Psoas muscle (tissue), 8 donors: ENCODE measurements around the gene MPPED2. TPM values are rescaled to one million over a fixed set of nuclear protein-coding genes. Genes with fewer than 3 reads are reported as not detected.

Experiments used
- ATAC-seq, 4 donors: fragments of 200-7000 bp; cut with Tn5 transposase; one replicate each; pipeline ENCODE4 v1.9.1; 2020; ENCODE audit warnings: moderate library complexity in 3 of 4, mild to moderate bottlenecking in 2 of 4
- DNase-seq, 2 donors: peaks; one replicate each; pipeline ENCODE4 v3.0.0-alpha.2; 2020
- H3K27ac ChIP-seq: fragments of 200-600 bp; one replicate; pipeline ENCODE4 v1.8.0; 2022
- H3K27me3 ChIP-seq, 3 donors: fragments of 200-600 bp in 1 of 3; one replicate each; pipeline versions ENCODE4 v1.6.1 to v1.8.0; 2013 to 2022; ENCODE audit warnings: low read length in 2 of 3, mild to moderate bottlenecking in 2 of 3, moderate library complexity in 1 of 3; ENCODE audit not compliant: insufficient read depth in 3 of 3
- H3K36me3 ChIP-seq, 2 donors: fragments of 200-600 bp in 1 of 2; one replicate each; pipeline versions ENCODE4 v1.6.1 to v1.8.0; 2013 to 2022; ENCODE audit warnings: low read depth in 1 of 2, mild to moderate bottlenecking in 1 of 2, moderate library complexity in 1 of 2; ENCODE audit not compliant: insufficient read depth in 1 of 2
- H3K4me1 ChIP-seq: fragments of 200-600 bp; one replicate; pipeline ENCODE4 v1.8.0; 2022
- H3K4me3 ChIP-seq: fragments of 200-600 bp; one replicate; pipeline ENCODE4 v1.8.0; 2022; ENCODE audit warnings: mild to moderate bottlenecking
- H3K9me3 ChIP-seq: fragments of 200-600 bp; one replicate; pipeline ENCODE4 v1.8.0; 2022
- WGBS, 3 donors: extraction: QIAGEN DNeasy Blood & Tissue Kit; methylation state at CpG; one replicate each; pipeline versions ENCODE4 v1.1.6 to v1.1.7; 2013; 5-methylcytosine and 5-hydroxymethylcytosine counted together
- intact Hi-C, 2 donors: fragments of 100-400 bp; cut with DNase I; formaldehyde crosslinking; loops; one replicate each; pipeline versions ENCODE4 v1.11.0 to v1.14.2; 2022
- polyA plus RNA-seq, 3 donors: library from polyadenylated mRNA; stranded (reverse); fragments of 200-250 nt; gene quantifications; one replicate each; pipeline ENCODE4 v1.2.3, GENCODE V29; 2013
- total RNA-seq, 4 donors: library from RNA; stranded (reverse); fragmentation: NEBNext Ultra II Directional in 2 of 4; extraction: Animal tissue kit (Norgen Biotek cat#: 25700) in 2 of 4; gene quantifications; one replicate each; pipeline versions ENCODE4 v1.2.1 to v1.2.4, GENCODE V29; 2021 to 2023
- TF ChIP-seq, protein P1 (sequence below): fragments of 200-600 bp; IDR thresholded peaks from one replicate; pipeline ENCODE4 v1.8.0; 2022; ENCODE audit warnings: antibody characterized with exemption
- donor health status: healthy with polysubstance abuse.
- donor health status: DM: no; HTN: no; CAD: no; lungs with moderate emphysema.
- donor health status: Bipolar disorder and iron deficiency.
- donor health status: healthy.
- donor health status: DM: yes; HTN: yes; CAD: no.
- donor health status: DM: no; HTN: no; CAD: no.
- donor health status: DM: no; HTN: no; CAD: no.
- donor health status: DM: yes; HTN: yes; CAD: no.

MPPED2 gene
- total and polyA plus RNA-seq, 7 donors: 0.44 to 7.9 (median 3.4) TPM

DNA sequence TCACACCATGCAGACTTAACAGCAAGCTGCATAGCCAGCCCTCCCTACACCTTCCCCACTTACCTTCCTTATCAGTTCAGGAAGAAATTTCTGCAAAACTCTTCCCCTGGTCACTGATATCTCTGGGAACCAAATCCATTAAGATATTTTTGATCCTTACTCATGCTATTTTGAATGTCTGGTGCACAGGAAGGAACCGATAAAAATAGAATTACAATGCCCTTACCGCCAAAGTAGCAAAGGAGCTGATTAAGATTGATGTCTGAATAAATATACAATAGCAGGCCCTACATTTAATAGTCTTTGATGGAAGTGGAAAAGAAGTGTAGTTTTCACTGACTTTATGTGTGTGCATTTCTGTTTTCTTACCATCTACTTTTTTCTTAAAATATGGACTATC is 117.3 kb downstream of the MPPED2 start:
- H3K4me3 ChIP-seq: no peak overlapping the region
- no peaks in the 10 kb centered on the region for H3K27me3 ChIP-seq
- peaks cover 24% of the 10 kb centered on the region for H3K4me1 ChIP-seq
- no peak for DNase-seq
- no peak overlapping the region for H3K27ac ChIP-seq
- WGBS, 3 donors: 28 to 38% (median 29%) methylated on average over 2 of the region's 2 CpGs
- no peaks in the 10 kb centered on the region for H3K36me3 ChIP-seq
- no peaks in the 10 kb centered on the region for H3K9me3 ChIP-seq
- TF ChIP-seq, protein P1, sequence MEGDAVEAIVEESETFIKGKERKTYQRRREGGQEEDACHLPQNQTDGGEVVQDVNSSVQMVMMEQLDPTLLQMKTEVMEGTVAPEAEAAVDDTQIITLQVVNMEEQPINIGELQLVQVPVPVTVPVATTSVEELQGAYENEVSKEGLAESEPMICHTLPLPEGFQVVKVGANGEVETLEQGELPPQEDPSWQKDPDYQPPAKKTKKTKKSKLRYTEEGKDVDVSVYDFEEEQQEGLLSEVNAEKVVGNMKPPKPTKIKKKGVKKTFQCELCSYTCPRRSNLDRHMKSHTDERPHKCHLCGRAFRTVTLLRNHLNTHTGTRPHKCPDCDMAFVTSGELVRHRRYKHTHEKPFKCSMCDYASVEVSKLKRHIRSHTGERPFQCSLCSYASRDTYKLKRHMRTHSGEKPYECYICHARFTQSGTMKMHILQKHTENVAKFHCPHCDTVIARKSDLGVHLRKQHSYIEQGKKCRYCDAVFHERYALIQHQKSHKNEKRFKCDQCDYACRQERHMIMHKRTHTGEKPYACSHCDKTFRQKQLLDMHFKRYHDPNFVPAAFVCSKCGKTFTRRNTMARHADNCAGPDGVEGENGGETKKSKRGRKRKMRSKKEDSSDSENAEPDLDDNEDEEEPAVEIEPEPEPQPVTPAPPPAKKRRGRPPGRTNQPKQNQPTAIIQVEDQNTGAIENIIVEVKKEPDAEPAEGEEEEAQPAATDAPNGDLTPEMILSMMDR: no peak
- intact Hi-C loops: loop anchor here in 1 of 2 donors (10.0 kb wide), 1 partner anchor 56 kb away; no protein-coding TSS in a partner anchor
- peak in 2 of 4 donors; percentile 41 to 69 for ATAC-seq

DNA sequence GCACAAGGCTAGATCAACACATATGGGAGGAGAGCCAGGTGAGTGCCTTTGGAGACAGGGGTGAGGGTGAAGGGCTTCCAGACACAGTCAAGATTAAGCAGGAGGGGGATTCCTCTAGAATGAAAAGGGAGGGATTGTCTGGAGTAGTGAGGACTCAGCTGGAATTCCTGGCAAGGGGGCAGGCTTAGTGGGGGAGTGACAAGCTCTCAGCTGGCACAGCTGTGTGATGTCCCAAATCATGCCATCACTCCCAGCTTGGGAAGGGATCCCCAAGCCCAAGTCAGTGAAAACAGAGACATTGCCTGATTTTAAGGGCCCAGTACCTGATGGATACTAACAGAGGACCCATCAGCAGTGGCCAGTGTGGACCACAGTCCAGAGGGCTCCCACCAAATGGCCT is 119.0 kb downstream of the MPPED2 start:
- intact Hi-C loops: loop anchor here in 1 of 2 donors (10.0 kb wide), 1 partner anchor 58 kb away; no protein-coding TSS in a partner anchor
- no peaks in the 10 kb centered on the region for H3K9me3 ChIP-seq
- no peaks in the 10 kb centered on the region for H3K27me3 ChIP-seq
- DNase-seq (no peak), ATAC-seq (no peak)
- H3K4me1 ChIP-seq: peaks cover 24% of the 10 kb centered on the region
- H3K27ac ChIP-seq: no peak overlapping the region
- H3K4me3 ChIP-seq: no peak overlapping the region
- no peaks in the 10 kb centered on the region for H3K36me3 ChIP-seq
- TF ChIP-seq, protein P1: no peak

DNA sequence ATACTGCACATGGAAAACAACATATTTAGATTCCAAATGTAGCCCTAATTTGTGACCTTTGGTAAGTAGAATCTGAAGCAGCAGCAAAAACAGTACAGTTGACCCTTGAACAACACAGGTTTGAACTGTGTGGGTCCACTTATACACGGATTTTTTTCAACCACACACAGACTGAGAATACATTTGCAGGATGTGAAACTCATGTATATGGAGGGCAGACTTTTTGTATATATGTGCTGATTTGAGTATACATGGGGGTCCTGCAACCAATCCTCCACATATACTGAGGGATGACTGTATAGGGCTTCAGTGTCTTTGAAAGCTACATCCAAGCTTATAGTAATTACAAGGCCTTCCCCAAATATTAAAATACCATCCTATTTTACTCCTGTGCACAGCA is 120.5 kb downstream of the MPPED2 start:
- H3K4me1 ChIP-seq: peaks cover 16% of the 10 kb centered on the region
- no peak overlapping the region for H3K4me3 ChIP-seq
- ATAC-seq (no peak), DNase-seq (no peak)
- TF ChIP-seq, protein P1: no peak
- H3K9me3 ChIP-seq: no peaks in the 10 kb centered on the region
- intact Hi-C loops: loop anchor here in 1 of 2 donors (10.0 kb wide), 1 partner anchor 59 kb away; no protein-coding TSS in a partner anchor
- H3K27ac ChIP-seq: no peak overlapping the region
- H3K27me3 ChIP-seq: no peaks in the 10 kb centered on the region
- WGBS, 3 donors: 29 to 94% (median 67%) methylated on average over 1 of the region's 1 CpG
- H3K36me3 ChIP-seq: no peaks in the 10 kb centered on the region

DNA sequence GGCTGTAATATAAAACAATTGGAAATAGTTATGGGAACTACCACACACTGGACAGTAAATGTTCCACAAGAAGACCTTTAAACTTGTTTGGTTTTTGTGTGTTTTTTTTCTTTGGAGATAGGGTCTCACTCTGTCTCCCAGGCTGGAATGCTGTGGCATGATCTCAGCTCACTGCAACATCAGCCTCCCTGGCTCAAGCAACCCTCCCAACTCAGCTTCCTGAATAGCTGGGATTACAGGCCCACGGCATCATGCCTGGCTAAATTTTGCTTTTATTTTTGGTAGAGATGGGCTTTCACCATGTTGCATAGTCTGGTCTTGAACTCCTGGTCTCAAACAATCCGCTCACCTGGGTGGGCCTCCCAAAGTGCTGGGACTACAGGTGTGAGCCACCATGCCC is 121.0 kb downstream of the MPPED2 start:
- Histone ChIP-seq H3K4me3 (no peak overlapping the region), H3K27me3 (no peaks in the 10 kb centered on the region), H3K4me1 (peaks cover 16% of the 10 kb centered on the region), H3K27ac (no peak overlapping the region), H3K9me3 (no peaks in the 10 kb centered on the region), H3K36me3 (no peaks in the 10 kb centered on the region)
- ATAC-seq (no peak), DNase-seq (no peak)
- TF ChIP-seq, protein P1: no peak
- intact Hi-C loops: loop anchor here in 1 of 2 donors (10.0 kb wide), 1 partner anchor 60 kb away; no protein-coding TSS in a partner anchor
- 52 to 63% (median 55%) methylated on average over 2 of the region's 2 CpGs for WGBS, 3 donors

DNA sequence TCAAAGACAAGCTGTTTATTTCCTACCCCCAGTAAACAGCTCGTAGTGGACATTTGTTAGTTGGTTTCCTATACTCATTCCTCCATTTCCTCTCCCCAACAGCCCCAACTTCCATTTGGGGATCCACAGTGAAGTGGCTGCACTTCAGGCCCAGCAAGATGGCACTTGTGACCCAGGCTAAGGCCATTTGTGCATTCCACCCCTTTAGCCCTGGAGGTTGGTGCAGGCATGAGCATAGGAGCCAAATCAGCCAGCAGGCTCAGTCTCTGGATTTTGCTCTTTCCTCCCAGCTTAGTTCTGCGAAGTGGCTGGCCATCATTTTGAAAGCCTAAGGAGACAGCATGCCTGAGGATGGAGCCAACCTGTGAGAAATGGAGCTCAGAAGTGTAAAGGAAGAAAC is 122.9 kb downstream of the MPPED2 start:
- Histone ChIP-seq H3K36me3 (no peaks in the 10 kb centered on the region), H3K4me3 (no peak overlapping the region), H3K27me3 (no peaks in the 10 kb centered on the region), H3K4me1 (peaks cover 6% of the 10 kb centered on the region), H3K27ac (no peak overlapping the region), H3K9me3 (no peaks in the 10 kb centered on the region)
- DNase-seq (no peak), ATAC-seq (no peak)
- TF ChIP-seq, protein P1: no peak
- intact Hi-C loops: loop anchor here in 1 of 2 donors (10.0 kb wide), 1 partner anchor 62 kb away; no protein-coding TSS in a partner anchor
- WGBS, 3 donors: 73 to 91% (median 88%) methylated on average over 2 of the region's 2 CpGs
